HTR-8/SVneo (cell line): ENCODE data around the gene SMARCC2.
A peak's percentile ranks its signal among the peaks of the same experiment; 100 is the strongest.
"Not testable (repeated sequence)": the region's sequence is repeated elsewhere in the genome, so short reads cannot be mapped to it uniquely, and the experiment has no call there.

ENCODE experiments used
- DNase-seq: peaks from one replicate; pipeline ENCODE4 v3.0.0; 2011; ENCODE audit warnings: low spot score, mixed read lengths; ENCODE audit not compliant: insufficient read length
- FAIRE-seq: peaks from 2 replicates; lab custom pipeline; 2011; peaks lifted over from hg19 to GRCh38; lab: Jason Lieb, UNC

Gene SMARCC2

DNA sequence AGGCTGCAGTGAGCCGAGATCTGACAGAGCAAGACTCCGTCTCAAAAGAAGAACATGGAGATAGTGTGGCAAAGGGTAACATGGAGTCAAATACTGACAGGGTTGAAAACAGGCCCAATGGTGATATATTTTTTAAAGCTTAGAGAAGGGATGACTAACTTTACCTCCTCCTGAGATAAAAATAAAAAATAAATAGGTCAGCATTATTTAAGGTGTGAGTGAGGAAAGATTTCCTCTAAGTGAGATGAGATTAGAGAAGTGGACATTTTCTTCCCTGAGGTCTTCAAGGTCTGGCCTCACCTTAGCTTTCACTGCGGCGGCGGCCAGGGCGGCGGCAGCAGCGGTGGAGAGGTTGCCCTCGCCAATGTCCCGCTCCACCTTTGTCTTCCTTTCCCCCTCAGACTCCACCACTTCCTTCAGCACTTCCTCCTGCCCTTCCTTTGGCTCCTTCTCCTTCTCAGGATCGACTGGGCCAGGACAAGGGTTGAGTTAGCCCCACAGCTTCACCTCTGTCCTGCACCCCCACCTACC, 20.0 kb downstream of the SMARCC2 start:
- no peak for DNase-seq
- FAIRE-seq: no peak

DNA sequence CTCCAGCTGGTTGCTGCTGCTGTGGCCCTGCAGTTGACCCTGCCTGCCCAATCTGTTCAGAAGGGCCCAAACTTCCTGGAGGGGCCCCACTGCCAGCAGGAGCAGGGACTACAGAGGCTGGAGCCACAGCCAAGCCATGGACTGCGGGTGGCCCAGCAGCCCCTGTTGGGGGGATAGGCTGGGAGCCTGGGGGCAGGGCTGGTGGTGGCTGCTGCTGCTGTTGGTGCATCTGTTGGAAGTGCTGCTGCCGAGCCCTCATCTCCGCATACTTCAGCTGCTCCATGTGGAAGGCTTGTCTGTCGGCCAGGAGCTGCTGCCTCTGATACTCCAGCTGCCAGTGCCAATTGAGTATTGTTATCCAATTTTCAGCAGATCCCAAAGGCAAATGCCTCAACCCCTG, 23.9 kb downstream of the SMARCC2 start:
- no peak for DNase-seq

DNA sequence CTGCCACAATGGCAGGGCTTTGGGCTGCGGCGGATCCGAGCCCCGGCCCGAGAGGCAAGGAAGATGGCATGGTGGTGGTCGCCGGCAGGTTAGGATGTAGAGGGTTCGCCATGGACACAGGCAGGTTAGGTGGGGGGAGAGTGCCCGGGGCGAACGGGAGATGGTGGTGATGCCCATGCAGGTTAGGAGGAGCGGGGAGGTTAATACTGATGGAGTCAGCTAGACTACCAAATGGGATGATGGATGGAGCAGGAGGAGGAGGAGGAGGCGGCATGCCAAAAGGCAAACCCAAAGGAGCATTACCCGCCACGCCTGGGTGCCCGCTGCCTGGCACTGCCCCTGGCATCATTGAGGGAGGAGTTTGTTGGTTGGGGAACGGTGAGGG, 24.9 kb downstream of the SMARCC2 start:
- DNase-seq: no peak

More for the DNA sequence above, 23.9 kb downstream of the SMARCC2 start:
- no peak for FAIRE-seq

DNA sequence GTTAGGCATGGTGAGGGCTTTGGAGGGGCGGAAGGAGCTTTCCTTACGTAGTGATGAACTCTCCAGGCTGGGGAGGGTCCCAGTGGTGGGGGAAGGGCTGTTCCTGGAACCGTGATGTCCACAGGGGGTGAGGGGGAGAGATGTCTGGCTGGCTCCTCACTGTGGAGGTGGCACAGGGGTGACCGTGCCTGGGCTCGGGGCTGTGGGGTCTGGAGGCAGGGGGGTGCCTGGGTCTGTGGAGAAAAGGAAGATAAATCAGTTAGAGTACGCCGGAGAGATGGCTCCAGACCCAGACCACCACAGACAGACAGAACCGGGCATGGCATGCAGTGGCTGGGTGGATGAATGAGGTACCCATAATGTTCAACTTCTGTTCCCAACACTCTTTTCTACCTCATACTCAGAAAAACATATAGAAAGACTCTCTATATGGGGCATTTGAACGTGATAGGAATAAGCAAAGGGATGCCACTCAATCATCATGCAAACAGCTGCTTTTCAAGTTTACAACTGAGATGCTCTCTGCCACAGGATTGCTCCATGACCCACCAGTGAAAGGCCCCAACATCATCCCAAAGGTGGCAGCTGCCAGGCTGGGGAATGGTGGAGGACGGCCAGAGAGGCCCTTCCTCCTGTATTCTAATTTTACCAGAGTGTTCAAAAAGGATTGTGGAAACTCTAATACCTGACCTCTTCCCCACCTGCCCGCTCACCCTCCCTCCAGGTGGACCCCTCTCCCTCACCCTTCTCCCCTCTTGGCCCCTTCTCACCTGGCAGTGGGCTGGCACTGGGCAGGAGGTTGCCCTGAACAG, 25.5 kb downstream of the SMARCC2 start:
- FAIRE-seq (no peak), DNase-seq (no peak)

More for the DNA sequence above, 24.9 kb downstream of the SMARCC2 start:
- no peak for FAIRE-seq

DNA sequence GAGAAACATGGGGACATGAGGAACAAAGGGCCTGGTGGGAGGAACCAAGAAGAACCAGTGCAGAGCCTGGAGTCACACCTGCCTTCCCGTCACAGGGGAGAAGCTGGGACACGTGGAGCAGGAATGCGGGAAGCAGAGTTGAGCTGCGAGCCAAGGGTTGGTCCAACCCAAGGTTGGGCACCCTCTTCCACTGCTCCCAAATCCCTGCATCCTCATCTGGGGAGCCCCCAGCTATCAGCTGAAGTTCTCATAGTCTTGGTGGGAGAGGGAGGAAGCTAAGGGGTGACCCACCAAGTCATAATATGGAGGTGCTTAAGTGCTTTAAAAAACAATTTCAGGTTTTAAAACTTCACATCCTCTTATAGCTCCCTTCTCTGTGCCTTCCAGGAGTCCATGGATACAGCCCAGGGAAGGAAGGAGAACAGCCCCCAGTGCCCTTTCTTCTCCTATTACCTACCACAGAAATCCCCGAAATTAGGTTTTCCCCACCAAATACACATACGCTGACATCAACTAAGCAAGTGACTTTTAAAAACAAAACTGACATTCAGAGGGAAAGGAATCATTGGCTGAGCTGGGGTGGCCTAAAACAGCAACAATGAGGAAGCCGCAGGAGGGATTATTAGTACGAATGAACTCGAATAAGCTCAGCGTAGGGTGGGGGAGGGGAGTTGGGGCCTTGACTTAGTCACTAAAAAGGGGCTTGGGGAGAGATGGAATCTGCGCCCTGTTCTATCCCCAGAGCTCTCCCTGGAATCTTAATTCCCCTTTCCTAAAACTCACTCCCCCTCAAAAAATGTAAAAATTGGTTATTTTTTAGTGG, 26.6 kb downstream of the SMARCC2 start:
- FAIRE-seq (no peak), DNase-seq (no peak)

DNA sequence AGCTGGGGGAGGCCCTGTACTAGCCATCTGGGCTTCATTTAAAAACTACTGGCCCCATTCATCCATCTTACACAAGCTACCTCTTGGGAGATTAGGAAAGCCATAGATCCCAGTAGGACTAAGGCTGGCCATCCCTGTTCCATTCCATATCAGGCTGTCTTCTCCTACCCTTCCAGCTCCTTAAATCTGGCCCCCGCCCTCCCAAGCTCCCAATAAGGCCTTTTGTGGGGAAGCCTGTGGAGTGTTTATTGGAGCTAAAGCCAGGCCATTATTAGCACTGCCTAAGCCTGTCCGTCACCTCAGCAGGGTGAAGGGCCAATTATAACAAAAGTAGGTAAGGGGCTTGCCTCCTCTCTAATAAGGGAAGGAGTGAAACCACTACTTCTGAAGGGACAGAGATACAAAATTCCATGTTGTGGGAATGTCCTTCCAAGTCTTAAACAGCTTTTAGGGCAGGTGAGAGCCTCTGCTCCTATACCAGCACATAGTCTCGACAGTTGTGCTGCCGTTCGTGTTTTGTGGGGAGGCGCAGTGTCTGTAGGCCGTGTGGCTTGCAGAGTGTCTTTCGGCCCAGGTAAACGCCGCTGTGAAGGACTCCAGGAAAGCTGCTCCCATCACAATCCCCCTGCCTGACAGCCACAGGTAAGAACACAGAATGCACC, 27.5 kb downstream of the SMARCC2 start:
- FAIRE-seq (no peak), DNase-seq (no peak)

DNA sequence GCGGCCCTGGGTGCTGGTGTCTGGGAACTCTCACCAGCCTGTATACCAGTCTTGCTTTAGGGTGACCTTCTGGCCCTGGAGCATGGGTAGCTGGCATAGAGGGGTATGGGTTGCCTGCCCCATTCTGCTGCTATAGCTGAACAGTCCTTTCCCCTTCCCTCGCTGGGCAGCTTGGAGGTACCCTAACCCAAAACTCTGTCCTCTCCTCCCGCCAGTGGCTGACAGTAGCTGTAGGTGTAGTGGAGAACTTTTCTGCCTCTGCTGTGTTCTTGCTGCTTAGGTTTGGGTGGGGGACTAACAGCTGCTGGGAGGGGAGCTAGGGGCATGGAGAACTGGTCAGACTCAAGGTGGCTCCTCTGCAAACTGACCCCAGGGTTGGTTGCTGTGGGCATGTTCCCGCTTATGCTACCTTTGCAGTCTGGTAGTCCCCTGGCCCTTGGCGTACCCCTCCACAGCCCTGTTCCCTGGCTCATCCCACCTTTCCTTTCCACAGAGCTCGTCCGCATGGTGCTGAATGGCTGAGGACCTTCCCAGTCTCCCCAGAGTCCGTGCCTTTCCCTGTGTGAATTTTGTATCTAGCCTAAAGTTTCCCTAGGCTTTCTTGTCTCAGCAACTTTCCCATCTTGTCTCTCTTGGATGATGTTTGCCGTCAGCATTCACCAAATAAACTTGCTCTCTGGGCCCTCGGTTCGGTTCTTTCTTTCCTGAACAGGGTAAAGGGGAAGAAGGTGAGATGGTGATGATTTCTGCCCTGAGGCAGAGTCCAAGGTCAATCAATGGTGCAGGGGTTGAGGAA, 28.2 kb downstream of the SMARCC2 start:
- FAIRE-seq: no peak
- DNase-seq: no peak

DNA sequence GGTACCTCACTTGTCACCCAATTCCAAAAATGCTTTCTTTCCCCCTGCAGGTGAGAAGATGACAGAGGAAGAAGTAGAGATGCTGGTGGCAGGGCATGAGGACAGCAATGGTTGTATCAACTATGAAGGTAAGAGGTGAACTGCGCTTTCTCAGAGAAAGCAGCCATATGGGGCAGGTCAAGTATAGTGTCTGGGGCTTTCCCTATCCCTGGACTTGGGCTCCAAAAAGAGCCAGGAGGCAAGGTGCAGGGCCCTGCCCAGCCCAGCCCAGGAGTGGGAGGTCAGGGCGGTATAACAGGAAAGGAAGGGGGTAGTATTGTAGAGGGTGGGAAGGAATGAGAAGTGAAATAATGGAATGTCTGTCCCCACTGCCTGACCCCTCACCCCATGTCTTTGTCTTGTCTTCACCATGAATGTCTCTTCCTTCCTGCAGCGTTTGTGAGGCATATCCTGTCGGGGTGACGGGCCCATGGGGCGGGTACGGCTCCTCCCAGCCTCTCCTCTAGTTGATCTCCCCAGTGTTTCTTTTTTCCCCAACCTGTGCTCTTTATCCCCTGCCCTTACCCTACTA, 29.0 kb downstream of the SMARCC2 start:
- FAIRE-seq (no peak), DNase-seq (no peak)

DNA sequence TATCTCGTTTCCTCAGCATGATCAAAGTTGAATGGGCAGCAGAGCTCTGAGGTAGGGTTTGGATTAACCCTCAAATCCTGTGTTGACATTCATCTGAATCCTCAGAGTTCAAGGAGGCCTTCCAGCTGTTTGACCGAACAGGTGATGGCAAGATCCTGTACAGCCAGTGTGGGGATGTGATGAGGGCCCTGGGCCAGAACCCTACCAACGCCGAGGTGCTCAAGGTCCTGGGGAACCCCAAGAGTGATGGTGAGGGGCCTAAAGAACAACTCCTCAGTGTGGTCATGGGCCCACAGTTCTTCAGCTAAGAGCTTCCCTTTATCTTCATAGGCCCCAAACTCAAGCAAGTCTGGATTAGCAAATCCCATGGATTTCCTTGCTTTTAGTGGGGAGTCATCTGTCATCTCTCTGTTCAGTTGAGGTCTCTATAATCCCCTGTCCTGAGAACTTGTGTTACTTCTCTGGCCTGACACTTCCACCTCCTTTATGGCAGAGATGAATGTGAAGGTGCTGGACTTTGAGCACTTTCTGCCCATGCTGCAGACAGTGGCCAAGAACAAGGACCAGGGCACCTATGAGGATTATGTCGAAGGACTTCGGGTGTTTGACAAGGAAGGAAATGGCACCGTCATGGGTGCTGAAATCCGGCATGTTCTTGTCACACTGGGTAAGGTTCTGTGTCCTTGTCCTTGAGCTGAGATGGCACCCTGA, 29.6 kb downstream of the SMARCC2 start:
- DNase-seq: no peak
- no peak for FAIRE-seq

DNA sequence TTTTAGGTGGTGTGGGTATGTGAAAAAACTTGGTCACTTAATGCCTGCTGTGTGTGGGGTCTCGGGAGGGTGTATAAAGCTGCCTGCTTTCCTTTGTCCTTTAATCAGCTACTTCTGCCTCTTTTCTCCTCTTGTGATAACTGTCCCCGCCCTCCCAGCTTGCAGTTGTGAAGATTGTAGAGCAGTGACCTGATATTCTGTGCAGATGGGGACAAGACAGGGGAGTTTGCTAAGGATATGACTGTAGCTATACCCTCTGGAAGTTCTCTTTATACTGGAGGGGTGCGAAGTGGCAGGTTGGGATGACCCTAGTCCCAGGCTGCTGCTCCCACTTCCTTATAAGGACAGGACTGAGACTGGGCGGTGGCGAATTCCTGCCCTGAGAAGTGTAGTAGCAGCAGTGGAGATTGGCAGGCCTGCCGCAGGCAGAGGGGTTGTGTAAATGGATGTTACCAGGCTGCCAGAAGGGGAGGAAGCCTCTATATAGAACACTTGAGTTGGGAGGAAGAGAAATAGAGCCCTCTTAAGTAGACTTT, 30.3 kb downstream of the SMARCC2 start:
- FAIRE-seq (no peak), DNase-seq (peak; percentile 45)

DNA sequence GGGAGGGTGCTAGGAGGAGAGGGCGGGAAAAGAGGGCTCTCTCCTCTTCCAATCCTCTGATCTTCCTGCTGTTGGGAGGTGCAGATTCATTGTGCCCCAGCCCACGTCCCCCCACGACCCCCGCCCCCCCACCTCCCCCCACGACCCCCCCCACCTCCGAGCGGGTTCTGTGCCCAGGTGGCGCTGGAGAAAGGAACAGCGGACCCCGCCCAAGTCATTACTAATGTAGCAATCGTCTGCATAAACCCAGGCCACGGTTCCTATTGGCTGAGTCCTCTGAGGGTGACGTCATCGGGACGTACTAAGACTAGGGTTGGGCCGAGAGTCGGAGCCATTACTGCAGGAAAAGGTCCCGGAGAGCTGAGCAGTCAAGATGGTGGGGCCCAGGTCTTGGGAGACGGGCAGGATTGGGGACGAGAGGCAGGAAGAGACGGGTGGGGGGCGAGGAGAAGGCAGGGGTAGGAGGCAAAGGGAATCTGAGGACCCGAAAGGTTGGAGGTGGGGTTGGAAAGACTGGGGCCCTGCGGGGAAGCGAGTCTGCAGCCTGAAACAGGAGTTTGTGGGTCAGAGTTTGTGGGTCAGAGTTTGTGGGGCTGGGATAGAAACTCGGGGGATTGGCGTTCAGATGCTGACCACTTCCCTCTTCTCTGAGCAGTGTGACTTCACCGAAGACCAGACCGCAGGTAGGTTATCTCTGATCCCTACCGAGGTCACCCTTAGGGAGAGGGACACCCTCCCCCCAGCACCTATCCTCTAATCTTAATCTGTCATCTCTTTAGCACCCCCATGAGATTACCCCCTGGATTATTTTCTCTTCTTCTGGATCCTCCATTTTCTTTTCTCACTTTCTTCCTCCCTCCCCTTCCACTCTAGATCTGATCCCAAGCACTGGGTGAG, 31.0 kb downstream of the SMARCC2 start, which contains the start of gene MYL6:
Gene MYL6 (plus strand): TSS at position 331 of the 897 bp plus-strand sequence. CDS start 43 bp downstream, at position 374.
- DNase-seq: peak; percentile 95
- peak; percentile 48 for FAIRE-seq

DNA sequence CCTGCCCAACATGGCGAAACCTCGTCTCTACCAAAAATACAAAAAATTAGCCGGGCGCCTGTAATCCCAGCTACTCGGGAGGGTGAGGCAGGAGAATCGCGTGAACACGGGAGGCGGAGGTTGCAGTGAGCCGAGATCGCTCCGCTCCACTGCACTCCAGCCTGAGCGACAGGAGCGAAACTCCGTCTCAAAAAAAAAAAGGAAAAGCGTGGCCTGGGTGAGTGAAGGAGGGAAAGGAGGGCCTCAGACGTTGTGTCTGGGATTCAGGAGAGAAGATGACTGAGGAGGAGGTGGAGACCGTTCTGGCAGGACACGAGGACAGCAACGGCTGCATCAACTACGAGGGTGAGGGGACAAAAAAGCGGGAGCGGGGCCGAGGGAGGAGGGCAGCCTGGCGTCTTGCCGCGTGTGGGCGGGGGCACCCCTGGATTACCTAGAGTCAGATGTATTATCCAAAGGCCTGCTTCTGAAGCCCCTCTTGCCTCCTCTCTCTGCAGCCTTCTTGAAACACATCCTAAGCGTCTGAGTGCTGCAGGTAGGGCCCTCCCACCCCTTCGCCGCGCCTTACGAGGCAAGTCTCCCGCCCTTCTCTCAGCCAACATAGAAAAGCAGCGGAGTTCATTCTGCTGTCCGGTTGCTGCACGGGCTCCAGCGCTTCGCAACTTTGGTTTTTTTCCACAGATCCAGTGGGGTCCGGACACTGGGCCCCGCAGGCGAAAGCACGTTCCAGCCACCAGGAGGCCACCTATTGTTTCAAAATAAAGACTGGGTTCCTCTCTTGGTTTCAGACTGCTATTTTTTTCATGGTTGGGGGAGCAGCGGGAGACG, 31.9 kb downstream of the SMARCC2 start:
- FAIRE-seq (no peak), DNase-seq (peak; percentile 74)

DNA sequence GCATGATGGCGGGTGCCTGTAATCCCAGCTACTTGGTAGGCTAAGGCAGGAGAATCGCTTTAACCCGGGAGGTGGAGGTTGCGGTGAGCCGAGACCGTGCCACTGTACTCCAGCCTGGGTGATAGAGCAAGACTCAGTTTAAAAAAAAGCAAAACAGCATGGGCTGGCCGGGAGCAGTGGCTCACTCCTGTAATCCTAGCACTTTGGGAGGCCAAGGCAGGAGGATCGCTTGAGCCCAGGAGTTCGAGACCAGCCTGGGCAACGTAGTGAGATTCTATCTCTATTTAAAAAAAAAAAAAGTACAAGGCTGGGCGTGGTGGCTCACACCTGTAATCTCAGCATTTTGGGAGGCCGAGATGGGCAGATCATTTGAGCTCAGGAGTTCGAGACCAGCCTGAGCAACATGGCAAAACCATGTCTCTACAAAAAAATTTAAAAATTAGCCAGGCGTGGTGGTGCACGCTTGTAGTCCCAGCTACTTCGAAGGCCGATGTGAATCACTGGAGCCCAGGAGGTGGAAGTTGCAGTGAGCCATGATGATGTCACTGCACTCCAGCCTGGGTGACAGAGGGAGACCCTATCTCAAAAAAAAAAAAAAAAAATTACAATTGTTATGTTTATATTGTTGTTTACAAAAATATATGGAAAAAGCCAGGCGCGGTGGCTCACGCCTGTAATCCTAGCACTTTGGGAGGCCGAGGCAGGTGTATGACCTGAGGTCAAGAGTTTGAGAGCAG, 32.7 kb downstream of the SMARCC2 start:
- not testable (repeated sequence) for FAIRE-seq

DNA sequence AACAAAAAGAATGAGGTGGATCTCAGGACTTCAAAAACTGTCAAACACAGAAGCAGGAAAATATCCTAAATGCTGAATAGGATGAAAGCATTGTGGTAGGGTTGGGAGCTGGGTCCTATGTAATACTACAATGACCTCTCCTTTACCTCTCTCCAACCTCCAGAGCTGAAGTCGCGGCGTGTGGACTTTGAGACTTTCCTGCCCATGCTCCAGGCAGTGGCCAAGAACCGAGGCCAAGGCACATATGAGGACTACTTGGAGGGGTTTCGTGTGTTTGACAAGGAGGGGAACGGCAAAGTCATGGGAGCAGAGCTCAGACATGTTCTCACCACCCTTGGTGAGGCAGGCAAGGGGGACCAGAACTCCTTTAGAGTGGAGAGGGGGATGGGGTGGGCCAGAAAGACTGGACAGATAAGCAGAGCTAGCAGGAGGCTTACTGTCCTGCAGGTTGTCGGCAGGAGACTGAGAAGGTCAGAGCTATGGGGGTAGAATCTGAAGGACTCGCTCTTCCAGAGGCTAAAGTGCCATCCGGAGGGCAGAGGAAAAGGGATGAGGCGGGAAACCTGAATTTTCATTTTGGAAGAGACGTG, 33.9 kb downstream of the SMARCC2 start:
- FAIRE-seq: no peak
- no peak for DNase-seq

More for the DNA sequence above, 32.7 kb downstream of the SMARCC2 start:
- not testable (repeated sequence) for DNase-seq

DNA sequence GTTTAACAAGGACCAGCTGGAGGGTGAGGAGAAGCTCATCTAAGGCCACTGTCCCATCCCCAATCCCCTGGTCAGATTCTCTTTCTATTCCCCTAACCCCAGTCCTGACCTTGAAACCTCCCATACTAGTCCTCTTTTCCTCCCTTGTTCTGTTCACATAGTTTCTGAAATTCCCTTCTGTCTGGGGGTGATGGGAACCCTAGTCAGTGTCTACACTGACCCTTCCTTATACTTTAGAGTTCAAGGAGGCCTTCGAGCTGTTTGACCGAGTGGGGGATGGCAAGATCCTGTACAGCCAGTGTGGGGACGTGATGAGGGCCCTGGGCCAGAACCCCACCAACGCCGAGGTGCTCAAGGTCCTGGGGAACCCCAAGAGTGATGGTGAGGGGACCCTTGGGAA, 34.5 kb downstream of the SMARCC2 start:
- FAIRE-seq (no peak), DNase-seq (no peak)
